ENCODE results near the gene INTS15.

DNA sequence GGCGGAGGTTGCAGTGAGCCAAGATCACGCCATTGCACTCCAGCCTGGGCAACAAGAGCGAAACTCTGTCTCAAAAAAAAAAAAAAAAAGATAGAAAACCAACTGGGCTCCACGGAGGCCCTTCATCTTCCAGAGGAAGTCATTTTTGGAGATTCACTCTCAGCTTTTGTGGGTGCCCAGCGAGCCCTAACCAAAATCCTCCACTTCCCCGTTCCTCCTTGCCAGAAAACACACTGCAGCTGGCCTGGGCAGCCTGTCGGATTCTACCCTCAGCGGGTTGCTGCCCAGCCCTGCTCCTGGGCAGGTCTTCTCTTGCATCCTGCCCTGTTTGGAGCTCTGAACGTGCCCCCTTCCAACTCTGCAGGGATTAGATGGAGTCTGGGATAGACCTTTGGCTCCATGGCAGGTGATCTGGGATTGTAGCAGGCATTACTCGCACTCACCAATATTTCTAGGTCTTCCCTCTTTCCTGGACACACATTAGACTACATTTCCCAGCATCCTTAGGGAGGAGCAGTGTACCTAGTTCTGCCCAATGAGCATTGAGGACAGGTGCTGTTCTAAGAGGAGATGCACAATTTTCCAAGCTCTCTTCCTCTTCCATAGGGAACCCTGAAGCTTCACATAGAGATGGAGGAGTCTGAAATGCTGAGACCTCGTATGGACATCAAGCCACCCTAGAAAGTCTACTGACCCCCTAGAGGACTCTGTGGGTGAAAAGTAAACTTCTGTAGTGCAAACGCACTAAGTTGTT, 43.1 kb upstream of the INTS15 start:
- TF ChIP-seq, protein P1, sequence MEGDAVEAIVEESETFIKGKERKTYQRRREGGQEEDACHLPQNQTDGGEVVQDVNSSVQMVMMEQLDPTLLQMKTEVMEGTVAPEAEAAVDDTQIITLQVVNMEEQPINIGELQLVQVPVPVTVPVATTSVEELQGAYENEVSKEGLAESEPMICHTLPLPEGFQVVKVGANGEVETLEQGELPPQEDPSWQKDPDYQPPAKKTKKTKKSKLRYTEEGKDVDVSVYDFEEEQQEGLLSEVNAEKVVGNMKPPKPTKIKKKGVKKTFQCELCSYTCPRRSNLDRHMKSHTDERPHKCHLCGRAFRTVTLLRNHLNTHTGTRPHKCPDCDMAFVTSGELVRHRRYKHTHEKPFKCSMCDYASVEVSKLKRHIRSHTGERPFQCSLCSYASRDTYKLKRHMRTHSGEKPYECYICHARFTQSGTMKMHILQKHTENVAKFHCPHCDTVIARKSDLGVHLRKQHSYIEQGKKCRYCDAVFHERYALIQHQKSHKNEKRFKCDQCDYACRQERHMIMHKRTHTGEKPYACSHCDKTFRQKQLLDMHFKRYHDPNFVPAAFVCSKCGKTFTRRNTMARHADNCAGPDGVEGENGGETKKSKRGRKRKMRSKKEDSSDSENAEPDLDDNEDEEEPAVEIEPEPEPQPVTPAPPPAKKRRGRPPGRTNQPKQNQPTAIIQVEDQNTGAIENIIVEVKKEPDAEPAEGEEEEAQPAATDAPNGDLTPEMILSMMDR (conservative IDR thresholded peaks at IDR 0.05; ENCODE audit: low read depth, low read length): no peak
- TF ChIP-seq EZH2 (IDR thresholded peaks at IDR 0.05; ENCODE audit: low read length, unreplicated experiment) (no peak), EZH2phosphoT487 (IDR thresholded peaks at IDR 0.05; ENCODE audit: borderline replicate concordance, low read length) (no peak)

Measured in PC-3 (cell line).